HG02623 (cell line): ENCODE results near the gene SLC25A11.

Source experiments
- ATAC-seq: cut with Tn5 transposase; IDR thresholded peaks from one replicate; pipeline ENCODE4 v1.9.1; 2021; ENCODE audit warnings: moderate library complexity; ENCODE audit not compliant: unreplicated experiment

Gene SLC25A11

GRCh38 chr17:4896332-4897197, 43.3 kb downstream of the SLC25A11 start:
- no peak for ATAC-seq

GRCh38 chr17:4895657-4896331, 44.1 kb downstream of the SLC25A11 start:
- no peak for ATAC-seq

- ATAC-seq: no peak
Measured at GRCh38 chr17:4895121-4895520, 44.7 kb downstream of the SLC25A11 start.

GRCh38 chr17:4893721-4894560, 45.9 kb downstream of the SLC25A11 start:
- ATAC-seq: no peak

GRCh38 chr17:4893272-4893671, 46.6 kb downstream of the SLC25A11 start:
- ATAC-seq: no peak

GRCh38 chr17:4892499-4893221, 47.2 kb downstream of the SLC25A11 start:
- no peak for ATAC-seq

GRCh38 chr17:4891411-4892410, 48.1 kb downstream of the SLC25A11 start:
- no peak for ATAC-seq

GRCh38 chr17:4887581-4887980, 52.3 kb downstream of the SLC25A11 start:
- no peak for ATAC-seq
